ENCODE results near the gene JADE3. TPM values are rescaled to one million over a fixed set of nuclear protein-coding genes. Genes with fewer than 3 reads are reported as not detected.

Gene JADE3
- total and polyA plus RNA-seq, 11 donors = 1.4 to 11.2 (median 5.9) TPM

GRCh38 chrX:47030339-47030738 is 118.1 kb downstream of the JADE3 start:
- no peaks in the 10 kb centered on the region for H3K9me3 ChIP-seq
- DNase-seq (peak in 1 of 5 donors; percentile 5), ATAC-seq (no peak)
- no peaks in the 10 kb centered on the region for H3K4me1 ChIP-seq
- H3K27ac ChIP-seq = no peak overlapping the region
- intact Hi-C loops (cut with DNase I) = loop anchor here in 4 of 10 donors (2.0 to 5.0 kb wide), 3 partner anchors 128 to 273 kb away; partner anchors contain the start of gene SLC9A7 (in 4 of the 4)
- peaks cover 0 to 34% (median 0%) of the 10 kb centered on the region in 9 donors for H3K27me3 ChIP-seq
- TF ChIP-seq CTCF (IDR thresholded peaks at IDR 0.05) (peak; percentile 47 to 68 (median 58)), POLR2A (IDR thresholded peaks at IDR 0.05) (no peak)
- H3K36me3 ChIP-seq = peaks cover 0 to 12% (median 0%) of the 10 kb centered on the region in 9 donors
- H3K4me3 ChIP-seq = no peak overlapping the region

- ATAC-seq = no peak
- WGBS, 4 donors = 51 to 58% (median 54%) methylated on average over 5 of the region's 5 CpGs
Observed at GRCh38 chrX:47047989-47048388, 135.8 kb downstream of the JADE3 start.

GRCh38 chrX:47059142-47059874 is 147.1 kb downstream of the JADE3 start:
- intact Hi-C loops (cut with DNase I) = no loop called here
- H3K27ac ChIP-seq = no peak overlapping the region
- H3K27me3 ChIP-seq = peaks cover 0 to 33% (median 0%) of the 10 kb centered on the region in 9 donors
- ATAC-seq (no peak), DNase-seq (no peak)
- 60 to 86% (median 82%) methylated on average over 1 of the region's 1 CpG for WGBS, 4 donors
- H3K4me1 ChIP-seq = no peaks in the 10 kb centered on the region
- H3K36me3 ChIP-seq = peaks cover 0 to 17% (median 0%) of the 10 kb centered on the region in 9 donors
- no peaks in the 10 kb centered on the region for H3K9me3 ChIP-seq
- TF ChIP-seq POLR2A (IDR thresholded peaks at IDR 0.05) (no peak), CTCF (IDR thresholded peaks at IDR 0.05) (no peak)
- no peak overlapping the region for H3K4me3 ChIP-seq

More at GRCh38 chrX:47047989-47048388, 135.8 kb downstream of the JADE3 start:
- TF ChIP-seq POLR2A (IDR thresholded peaks at IDR 0.05) (no peak), CTCF (IDR thresholded peaks at IDR 0.05) (no peak)
- intact Hi-C loops (cut with DNase I) = no loop called here
- Histone ChIP-seq H3K27ac (no peak overlapping the region), H3K4me1 (no peaks in the 10 kb centered on the region), H3K27me3 (peaks cover 0 to 8% (median 0%) of the 10 kb centered on the region in 9 donors), H3K4me3 (no peak overlapping the region), H3K36me3 (peaks cover 0 to 4% (median 0%) of the 10 kb centered on the region in 9 donors), H3K9me3 (peaks cover 0 to 13% (median 0%) of the 10 kb centered on the region in 12 donors)
- no peak for DNase-seq

GRCh38 chrX:47060708-47061107 is 148.5 kb downstream of the JADE3 start:
- peaks cover 0 to 33% (median 0%) of the 10 kb centered on the region in 9 donors for H3K27me3 ChIP-seq

More at GRCh38 chrX:47060708-47061107, 148.5 kb downstream of the JADE3 start:
- no peak overlapping the region for H3K27ac ChIP-seq
- H3K4me3 ChIP-seq = no peak overlapping the region
- H3K9me3 ChIP-seq = no peaks in the 10 kb centered on the region
- TF ChIP-seq POLR2A (IDR thresholded peaks at IDR 0.05) = no peak
- TF ChIP-seq CTCF (IDR thresholded peaks at IDR 0.05) = no peak
- 74 to 96% (median 78%) methylated on average over 2 of the region's 2 CpGs for WGBS, 4 donors
- DNase-seq = no peak
- intact Hi-C loops (cut with DNase I) = no loop called here
- no peaks in the 10 kb centered on the region for H3K4me1 ChIP-seq
- no peak for ATAC-seq
- peaks cover 0 to 15% (median 0%) of the 10 kb centered on the region in 9 donors for H3K36me3 ChIP-seq

Data from heart left ventricle (tissue), 16 donors.